ENCODE results near the gene DCLK2.

- no peak for TF ChIP-seq CTCF (IDR thresholded peaks at IDR 0.05)
- TF ChIP-seq EP300 (IDR thresholded peaks at IDR 0.05): no peak
Observed at GRCh38 chr4:150250293-150250997, 172.2 kb downstream of the DCLK2 start.

Measured in ovary (tissue), 3 donors.